Measurements from ENCODE around the gene EIF4H. TPM values are rescaled to one million over a fixed set of nuclear protein-coding genes. Genes with fewer than 3 reads are reported as not detected.

Gene EIF4H
- polyA plus RNA-seq, 2 of the 4 experiments (the other 2 are of a cell fraction), result 361 to 364 TPM

DNA sequence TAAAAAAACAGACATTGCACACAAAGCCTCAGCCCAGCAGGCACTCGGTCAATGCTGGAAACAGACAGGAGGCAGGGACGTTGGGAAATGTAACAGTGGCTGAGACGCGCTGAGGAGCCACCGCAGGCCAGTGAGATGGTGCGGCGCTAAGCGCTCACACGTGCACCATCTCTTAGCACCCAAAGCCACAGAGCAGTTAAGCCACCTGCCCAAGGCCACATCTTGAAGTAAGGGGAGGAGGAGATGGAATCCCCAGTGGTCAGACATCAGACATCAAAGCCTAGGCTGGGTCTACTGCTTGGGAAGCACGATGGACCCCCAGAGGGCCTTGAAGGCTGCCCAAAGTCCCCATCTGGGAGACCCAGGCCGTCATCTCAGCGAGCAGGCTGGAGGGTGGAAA lies 51.2 kb downstream of the EIF4H start (continued):
- TF ChIP-seq, protein P1, sequence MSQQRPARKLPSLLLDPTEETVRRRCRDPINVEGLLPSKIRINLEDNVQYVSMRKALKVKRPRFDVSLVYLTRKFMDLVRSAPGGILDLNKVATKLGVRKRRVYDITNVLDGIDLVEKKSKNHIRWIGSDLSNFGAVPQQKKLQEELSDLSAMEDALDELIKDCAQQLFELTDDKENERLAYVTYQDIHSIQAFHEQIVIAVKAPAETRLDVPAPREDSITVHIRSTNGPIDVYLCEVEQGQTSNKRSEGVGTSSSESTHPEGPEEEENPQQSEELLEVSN (IDR thresholded peaks at IDR 0.05; ENCODE audit: borderline replicate concordance, low read depth), result no peak
- no peak for TF ChIP-seq JUN (IDR thresholded peaks at IDR 0.05)

DNA sequence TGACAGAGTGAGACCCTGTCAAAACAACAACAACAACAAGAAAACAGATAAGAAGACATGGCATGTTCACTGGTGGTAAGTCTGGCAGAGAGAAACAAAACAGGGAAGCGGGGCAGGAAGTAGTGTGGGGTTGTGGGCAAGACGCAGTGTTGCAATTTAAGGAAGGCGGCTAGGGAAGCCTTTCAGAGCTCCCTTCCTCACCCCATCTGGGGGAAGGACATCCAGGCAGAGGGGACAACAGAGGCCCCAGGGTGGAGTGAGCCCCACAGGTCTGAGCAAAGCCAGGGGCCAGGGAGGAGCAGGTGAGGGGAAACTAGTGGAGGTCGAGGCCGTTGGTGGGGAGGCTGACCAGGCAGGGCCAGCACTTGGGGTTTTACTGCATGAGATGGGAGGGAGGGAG lies 52.5 kb downstream of the EIF4H start:
- WGBS (ENCODE audit: missing lambda C conversion rate), result 91% methylated on average over 5 of the region's 5 CpGs
- ChIA-PET POLR2A (no interaction called here), CTCF (interaction anchor here (0.6 to 3.2 kb wide), 4 partner anchors 12 to 175 kb away, joined by 3 to 10 read pairs (median 4); no protein-coding TSS in a partner anchor)
- H3K4me2 ChIP-seq, result no peak overlapping the region
- TF ChIP-seq, protein P2, sequence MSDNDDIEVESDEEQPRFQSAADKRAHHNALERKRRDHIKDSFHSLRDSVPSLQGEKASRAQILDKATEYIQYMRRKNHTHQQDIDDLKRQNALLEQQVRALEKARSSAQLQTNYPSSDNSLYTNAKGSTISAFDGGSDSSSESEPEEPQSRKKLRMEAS (IDR thresholded peaks at IDR 0.05), result no peak
- no peak for TF ChIP-seq FOSB (CRISPR knock-in tag; IDR thresholded peaks at IDR 0.05)
- no peak for TF ChIP-seq TFCP2L1 (CRISPR knock-in tag; IDR thresholded peaks at IDR 0.05)
- TF ChIP-seq HOXB5 (CRISPR knock-in tag; IDR thresholded peaks at IDR 0.05), result no peak
- no peak for TF ChIP-seq NFE2L2 (conservative IDR thresholded peaks at IDR 0.05; ENCODE audit: low read length)
- H3K27ac ChIP-seq, result no peak overlapping the region
- H3K4me3 ChIP-seq, result no peak overlapping the region
- DNase-seq (ENCODE audit: low read depth in 1 of 2, low spot score in 1 of 2) (no peak), FAIRE-seq (no peak), ATAC-seq (no peak)
- H3K4me1 ChIP-seq, result no peaks in the 10 kb centered on the region; the same call in 2 of the 3 replicates
- no peaks in the 10 kb centered on the region for H3K9me3 ChIP-seq

DNA sequence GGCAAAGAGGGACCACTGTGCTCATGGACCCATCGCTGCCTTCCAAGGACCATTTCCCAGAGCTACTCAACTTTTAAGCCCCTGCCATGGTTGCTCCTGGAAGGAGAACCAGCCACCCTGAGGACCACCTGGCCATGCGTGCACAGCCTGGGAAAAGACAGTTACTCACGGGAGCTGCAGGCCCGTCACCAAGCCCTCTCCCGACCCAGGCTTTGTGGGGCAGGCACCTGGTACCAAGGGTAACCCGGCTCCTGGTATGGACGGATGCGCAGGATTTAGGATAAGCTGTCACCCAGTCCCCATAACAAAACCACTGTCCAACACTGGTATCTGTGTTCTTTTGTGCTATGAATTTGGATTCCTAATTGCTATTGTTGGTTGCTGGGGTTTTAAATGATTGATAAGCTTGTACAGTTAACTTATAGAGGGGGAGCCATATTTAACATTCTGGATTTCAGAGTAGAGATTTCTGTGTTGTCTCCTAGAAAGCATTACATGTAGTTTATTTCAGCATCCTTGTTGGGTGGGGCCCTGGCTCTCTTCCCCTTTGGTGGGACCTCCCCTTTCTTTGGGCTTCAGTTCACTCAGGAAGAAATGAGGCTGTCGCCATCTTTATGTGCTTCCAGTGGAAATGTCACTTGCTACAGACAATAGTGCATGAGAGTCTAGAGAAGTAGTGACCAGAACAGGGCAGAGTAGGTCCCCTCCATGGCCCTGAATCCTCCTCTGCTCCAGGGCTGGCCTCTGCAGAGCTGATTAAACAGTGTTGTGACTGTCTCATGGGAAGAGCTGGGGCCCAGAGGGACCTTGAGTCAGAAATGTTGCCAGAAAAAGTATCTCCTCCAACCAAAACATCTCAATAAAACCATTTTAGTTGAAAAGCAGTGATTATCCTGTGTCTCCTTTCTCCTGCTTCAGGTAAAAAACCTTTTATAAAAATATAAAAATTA lies 55.1 kb downstream of the EIF4H start:
- WGBS (ENCODE audit: missing lambda C conversion rate), result 98% methylated on average over 9 of the region's 9 CpGs
- CTCF ChIA-PET, result interaction anchor here (1.0 to 4.9 kb wide), 6 partner anchors 9 to 177 kb away, joined by 3 to 29 read pairs (median 4); no protein-coding TSS in a partner anchor
- ATAC-seq, result no peak
- TF ChIP-seq RARB (CRISPR knock-in tag; IDR thresholded peaks at IDR 0.05) (no peak), ZNF302 (CRISPR knock-in tag; IDR thresholded peaks at IDR 0.05) (no peak), KDM5A (IDR thresholded peaks at IDR 0.05) (no peak), JUN (IDR thresholded peaks at IDR 0.05) (no peak), FOSL2 (IDR thresholded peaks at IDR 0.05) (no peak), FOSL2 (CRISPR knock-in tag; IDR thresholded peaks at IDR 0.05) (no peak)
- TF ChIP-seq, protein P3, sequence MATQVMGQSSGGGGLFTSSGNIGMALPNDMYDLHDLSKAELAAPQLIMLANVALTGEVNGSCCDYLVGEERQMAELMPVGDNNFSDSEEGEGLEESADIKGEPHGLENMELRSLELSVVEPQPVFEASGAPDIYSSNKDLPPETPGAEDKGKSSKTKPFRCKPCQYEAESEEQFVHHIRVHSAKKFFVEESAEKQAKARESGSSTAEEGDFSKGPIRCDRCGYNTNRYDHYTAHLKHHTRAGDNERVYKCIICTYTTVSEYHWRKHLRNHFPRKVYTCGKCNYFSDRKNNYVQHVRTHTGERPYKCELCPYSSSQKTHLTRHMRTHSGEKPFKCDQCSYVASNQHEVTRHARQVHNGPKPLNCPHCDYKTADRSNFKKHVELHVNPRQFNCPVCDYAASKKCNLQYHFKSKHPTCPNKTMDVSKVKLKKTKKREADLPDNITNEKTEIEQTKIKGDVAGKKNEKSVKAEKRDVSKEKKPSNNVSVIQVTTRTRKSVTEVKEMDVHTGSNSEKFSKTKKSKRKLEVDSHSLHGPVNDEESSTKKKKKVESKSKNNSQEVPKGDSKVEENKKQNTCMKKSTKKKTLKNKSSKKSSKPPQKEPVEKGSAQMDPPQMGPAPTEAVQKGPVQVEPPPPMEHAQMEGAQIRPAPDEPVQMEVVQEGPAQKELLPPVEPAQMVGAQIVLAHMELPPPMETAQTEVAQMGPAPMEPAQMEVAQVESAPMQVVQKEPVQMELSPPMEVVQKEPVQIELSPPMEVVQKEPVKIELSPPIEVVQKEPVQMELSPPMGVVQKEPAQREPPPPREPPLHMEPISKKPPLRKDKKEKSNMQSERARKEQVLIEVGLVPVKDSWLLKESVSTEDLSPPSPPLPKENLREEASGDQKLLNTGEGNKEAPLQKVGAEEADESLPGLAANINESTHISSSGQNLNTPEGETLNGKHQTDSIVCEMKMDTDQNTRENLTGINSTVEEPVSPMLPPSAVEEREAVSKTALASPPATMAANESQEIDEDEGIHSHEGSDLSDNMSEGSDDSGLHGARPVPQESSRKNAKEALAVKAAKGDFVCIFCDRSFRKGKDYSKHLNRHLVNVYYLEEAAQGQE (IDR thresholded peaks at IDR 0.05), result no peak
- TF ChIP-seq, protein P4, sequence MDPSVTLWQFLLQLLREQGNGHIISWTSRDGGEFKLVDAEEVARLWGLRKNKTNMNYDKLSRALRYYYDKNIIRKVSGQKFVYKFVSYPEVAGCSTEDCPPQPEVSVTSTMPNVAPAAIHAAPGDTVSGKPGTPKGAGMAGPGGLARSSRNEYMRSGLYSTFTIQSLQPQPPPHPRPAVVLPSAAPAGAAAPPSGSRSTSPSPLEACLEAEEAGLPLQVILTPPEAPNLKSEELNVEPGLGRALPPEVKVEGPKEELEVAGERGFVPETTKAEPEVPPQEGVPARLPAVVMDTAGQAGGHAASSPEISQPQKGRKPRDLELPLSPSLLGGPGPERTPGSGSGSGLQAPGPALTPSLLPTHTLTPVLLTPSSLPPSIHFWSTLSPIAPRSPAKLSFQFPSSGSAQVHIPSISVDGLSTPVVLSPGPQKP (IDR thresholded peaks at IDR 0.05; ENCODE audit: low read depth, low read length), result no peak
- TF ChIP-seq, protein P5, sequence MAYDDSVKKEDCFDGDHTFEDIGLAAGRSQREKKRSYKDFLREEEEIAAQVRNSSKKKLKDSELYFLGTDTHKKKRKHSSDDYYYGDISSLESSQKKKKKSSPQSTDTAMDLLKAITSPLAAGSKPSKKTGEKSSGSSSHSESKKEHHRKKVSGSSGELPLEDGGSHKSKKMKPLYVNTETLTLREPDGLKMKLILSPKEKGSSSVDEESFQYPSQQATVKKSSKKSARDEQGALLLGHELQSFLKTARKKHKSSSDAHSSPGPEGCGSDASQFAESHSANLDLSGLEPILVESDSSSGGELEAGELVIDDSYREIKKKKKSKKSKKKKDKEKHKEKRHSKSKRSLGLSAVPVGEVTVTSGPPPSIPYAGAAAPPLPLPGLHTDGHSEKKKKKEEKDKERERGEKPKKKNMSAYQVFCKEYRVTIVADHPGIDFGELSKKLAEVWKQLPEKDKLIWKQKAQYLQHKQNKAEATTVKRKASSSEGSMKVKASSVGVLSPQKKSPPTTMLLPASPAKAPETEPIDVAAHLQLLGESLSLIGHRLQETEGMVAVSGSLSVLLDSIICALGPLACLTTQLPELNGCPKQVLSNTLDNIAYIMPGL (CRISPR knock-in tag; IDR thresholded peaks at IDR 0.05; ENCODE audit: borderline replicate concordance), result no peak
- no peak overlapping the region for H3K4me2 ChIP-seq
- H3K4me1 ChIP-seq, result no peaks in the 10 kb centered on the region
- H3K9me3 ChIP-seq, result no peaks in the 10 kb centered on the region
- no peak for FAIRE-seq
- DNase-seq (ENCODE audit: low read depth in 1 of 2, low spot score in 1 of 2), result no peak
- H3K4me3 ChIP-seq, result no peak overlapping the region
- POLR2A ChIA-PET, result interaction anchor here (1.0 kb wide), 1 partner anchor 9 kb away, joined by 3 read pairs; no protein-coding TSS in a partner anchor
- no peak overlapping the region for H3K27ac ChIP-seq
